ENCODE data around the gene ZNF181. TPM values are rescaled to one million over a fixed set of nuclear protein-coding genes. Genes with fewer than 3 reads are reported as not detected.

ZNF181 gene
- total RNA-seq, 1 experiment from 2014 or later, result 8.2 TPM

- ChIA-PET CTCF (no interaction called here), POLR2A (ENCODE audit: low non-redundant PET) (no interaction called here)
- no peak for TF ChIP-seq EZH2 (IDR thresholded peaks at IDR 0.05; ENCODE audit: borderline replicate concordance, low read depth, low read length, poor library complexity, severe bottlenecking)
- TF ChIP-seq, protein P1, sequence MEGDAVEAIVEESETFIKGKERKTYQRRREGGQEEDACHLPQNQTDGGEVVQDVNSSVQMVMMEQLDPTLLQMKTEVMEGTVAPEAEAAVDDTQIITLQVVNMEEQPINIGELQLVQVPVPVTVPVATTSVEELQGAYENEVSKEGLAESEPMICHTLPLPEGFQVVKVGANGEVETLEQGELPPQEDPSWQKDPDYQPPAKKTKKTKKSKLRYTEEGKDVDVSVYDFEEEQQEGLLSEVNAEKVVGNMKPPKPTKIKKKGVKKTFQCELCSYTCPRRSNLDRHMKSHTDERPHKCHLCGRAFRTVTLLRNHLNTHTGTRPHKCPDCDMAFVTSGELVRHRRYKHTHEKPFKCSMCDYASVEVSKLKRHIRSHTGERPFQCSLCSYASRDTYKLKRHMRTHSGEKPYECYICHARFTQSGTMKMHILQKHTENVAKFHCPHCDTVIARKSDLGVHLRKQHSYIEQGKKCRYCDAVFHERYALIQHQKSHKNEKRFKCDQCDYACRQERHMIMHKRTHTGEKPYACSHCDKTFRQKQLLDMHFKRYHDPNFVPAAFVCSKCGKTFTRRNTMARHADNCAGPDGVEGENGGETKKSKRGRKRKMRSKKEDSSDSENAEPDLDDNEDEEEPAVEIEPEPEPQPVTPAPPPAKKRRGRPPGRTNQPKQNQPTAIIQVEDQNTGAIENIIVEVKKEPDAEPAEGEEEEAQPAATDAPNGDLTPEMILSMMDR (conservative IDR thresholded peaks at IDR 0.05; ENCODE audit: low read depth, low read length), result no peak
- no peak for DNase-seq (ENCODE audit: low spot score)
- Histone ChIP-seq H3K4me1 (ENCODE audit: insufficient read depth, low read length, poor library complexity, severe bottlenecking) (no peaks in the 10 kb centered on the region), H3K27ac (ENCODE audit: low read depth, low read length, poor library complexity, severe bottlenecking) (no peak overlapping the region), H3K36me3 (ENCODE audit: insufficient read depth, low read length, poor library complexity, severe bottlenecking) (peaks cover 26% of the 10 kb centered on the region), H3K27me3 (replicated peaks; ENCODE audit: insufficient read depth, low read depth, low read length, poor library complexity) (peaks cover 4% of the 10 kb centered on the region), H3K4me3 (ENCODE audit: low read depth, low read length, poor library complexity, severe bottlenecking) (no peak overlapping the region), H3K9me3 (ENCODE audit: low read depth, low read length, poor library complexity, severe bottlenecking) (peaks cover 52% of the 10 kb centered on the region)
- intact Hi-C loops (cut with micrococcal nuclease; ENCODE audit: unreplicated experiment), result no loop called here
- no TSS peak for BruUV-seq (replicated peaks)
Measured at GRCh38 chr19:34687348-34687747, 46.7 kb upstream of the ZNF181 start.

- Histone ChIP-seq H3K27me3 (replicated peaks; ENCODE audit: insufficient read depth, low read depth, low read length, poor library complexity) (peaks cover 9% of the 10 kb centered on the region), H3K9me3 (ENCODE audit: low read depth, low read length, poor library complexity, severe bottlenecking) (peaks cover 42% of the 10 kb centered on the region), H3K4me3 (ENCODE audit: low read depth, low read length, poor library complexity, severe bottlenecking) (no peak overlapping the region), H3K4me1 (ENCODE audit: insufficient read depth, low read length, poor library complexity, severe bottlenecking) (no peaks in the 10 kb centered on the region), H3K36me3 (ENCODE audit: insufficient read depth, low read length, poor library complexity, severe bottlenecking) (peaks cover 14% of the 10 kb centered on the region), H3K27ac (ENCODE audit: low read depth, low read length, poor library complexity, severe bottlenecking) (no peak overlapping the region)
- TF ChIP-seq EZH2 (IDR thresholded peaks at IDR 0.05; ENCODE audit: borderline replicate concordance, low read depth, low read length, poor library complexity, severe bottlenecking), result no peak
- TF ChIP-seq, protein P1 (conservative IDR thresholded peaks at IDR 0.05; ENCODE audit: low read depth, low read length), result no peak
- intact Hi-C loops (cut with micrococcal nuclease; ENCODE audit: unreplicated experiment), result no loop called here
- POLR2A ChIA-PET (ENCODE audit: low non-redundant PET), result no interaction called here
- no TSS peak for BruUV-seq (replicated peaks)
- no peak for DNase-seq (ENCODE audit: low spot score)
- CTCF ChIA-PET, result no interaction called here
Measured at GRCh38 chr19:34688592-34688991, 45.5 kb upstream of the ZNF181 start.

GRCh38 chr19:34690372-34690771 is 43.7 kb upstream of the ZNF181 start:
- CTCF ChIA-PET, result no interaction called here
- no TSS peak for BruUV-seq (replicated peaks)
- no peak overlapping the region for H3K27ac ChIP-seq (ENCODE audit: low read depth, low read length, poor library complexity, severe bottlenecking)
- POLR2A ChIA-PET (ENCODE audit: low non-redundant PET), result no interaction called here
- peaks cover 24% of the 10 kb centered on the region for H3K9me3 ChIP-seq (ENCODE audit: low read depth, low read length, poor library complexity, severe bottlenecking)
- intact Hi-C loops (cut with micrococcal nuclease; ENCODE audit: unreplicated experiment), result no loop called here
- H3K4me3 ChIP-seq (ENCODE audit: low read depth, low read length, poor library complexity, severe bottlenecking), result no peak overlapping the region
- DNase-seq (ENCODE audit: low spot score), result no peak
- H3K4me1 ChIP-seq (ENCODE audit: insufficient read depth, low read length, poor library complexity, severe bottlenecking), result no peaks in the 10 kb centered on the region
- H3K27me3 ChIP-seq (replicated peaks; ENCODE audit: insufficient read depth, low read depth, low read length, poor library complexity), result peaks cover 9% of the 10 kb centered on the region
- TF ChIP-seq EZH2 (IDR thresholded peaks at IDR 0.05; ENCODE audit: borderline replicate concordance, low read depth, low read length, poor library complexity, severe bottlenecking), result no peak
- TF ChIP-seq, protein P1 (conservative IDR thresholded peaks at IDR 0.05; ENCODE audit: low read depth, low read length), result no peak
- H3K36me3 ChIP-seq (ENCODE audit: insufficient read depth, low read length, poor library complexity, severe bottlenecking), result no peaks in the 10 kb centered on the region
